T47D (cell line): ENCODE measurements around the gene CPLX1.

Experiments used
- DNase-seq, 2 experiments: peaks; one replicate each; pipeline versions ENCODE4 v3.0.0 to v3.0.0-alpha.2; 2011 to 2012; ENCODE audit warnings: low read depth in 1 of 2, low spot score in 1 of 2
- JUND ChIP-seq: IDR thresholded peaks from 2 replicates; pipeline ENCODE4 v1.6.1; 2012; ENCODE audit warnings: low read depth
- in situ Hi-C: cut with HindIII; loops from 2 replicates; pipeline ENCODE4 v1.10.0; 2016; ENCODE audit warnings: low sequenced_read_pairs, low pct_unique_long_range_greater_than_20kb

The CPLX1 gene

DNA sequence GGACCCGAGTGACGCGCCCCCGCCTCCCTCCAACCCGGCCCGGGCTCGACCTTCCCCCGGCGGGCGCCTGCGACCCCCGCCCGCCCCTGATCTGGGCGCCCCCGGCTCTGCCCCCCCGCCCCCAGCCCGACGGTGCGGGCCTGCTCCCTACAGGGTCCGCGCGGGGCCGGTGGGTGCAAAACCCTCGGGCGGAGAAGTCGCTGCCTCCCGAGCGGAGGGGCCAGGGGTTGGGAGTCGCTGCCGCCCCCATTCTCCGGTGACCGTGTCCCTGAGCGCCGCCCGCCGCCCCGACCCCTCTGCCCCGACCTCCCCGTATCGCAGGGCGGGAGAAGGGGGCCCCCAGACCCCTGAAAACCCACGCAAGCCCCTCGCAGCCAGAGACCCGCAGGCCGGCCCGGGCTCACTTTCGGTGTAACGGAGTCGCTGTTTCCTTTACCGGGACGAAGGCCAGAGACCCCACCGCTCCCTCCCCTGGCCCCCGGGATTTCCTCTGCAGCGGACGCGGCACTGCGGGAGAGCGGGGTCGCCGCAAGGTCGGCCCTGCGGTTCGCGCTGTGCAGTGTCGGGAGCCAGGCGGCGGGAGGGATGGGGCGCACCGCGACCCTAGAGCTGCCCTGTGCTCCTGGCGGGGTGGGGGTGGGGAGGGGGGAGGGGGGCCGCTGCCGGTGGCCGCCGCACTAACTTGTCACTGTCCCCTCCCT lies 729 bp upstream of the CPLX1 start:
- no peak for TF ChIP-seq JUND
- DNase-seq: no peak
- in situ Hi-C loops: no loop called here

DNA sequence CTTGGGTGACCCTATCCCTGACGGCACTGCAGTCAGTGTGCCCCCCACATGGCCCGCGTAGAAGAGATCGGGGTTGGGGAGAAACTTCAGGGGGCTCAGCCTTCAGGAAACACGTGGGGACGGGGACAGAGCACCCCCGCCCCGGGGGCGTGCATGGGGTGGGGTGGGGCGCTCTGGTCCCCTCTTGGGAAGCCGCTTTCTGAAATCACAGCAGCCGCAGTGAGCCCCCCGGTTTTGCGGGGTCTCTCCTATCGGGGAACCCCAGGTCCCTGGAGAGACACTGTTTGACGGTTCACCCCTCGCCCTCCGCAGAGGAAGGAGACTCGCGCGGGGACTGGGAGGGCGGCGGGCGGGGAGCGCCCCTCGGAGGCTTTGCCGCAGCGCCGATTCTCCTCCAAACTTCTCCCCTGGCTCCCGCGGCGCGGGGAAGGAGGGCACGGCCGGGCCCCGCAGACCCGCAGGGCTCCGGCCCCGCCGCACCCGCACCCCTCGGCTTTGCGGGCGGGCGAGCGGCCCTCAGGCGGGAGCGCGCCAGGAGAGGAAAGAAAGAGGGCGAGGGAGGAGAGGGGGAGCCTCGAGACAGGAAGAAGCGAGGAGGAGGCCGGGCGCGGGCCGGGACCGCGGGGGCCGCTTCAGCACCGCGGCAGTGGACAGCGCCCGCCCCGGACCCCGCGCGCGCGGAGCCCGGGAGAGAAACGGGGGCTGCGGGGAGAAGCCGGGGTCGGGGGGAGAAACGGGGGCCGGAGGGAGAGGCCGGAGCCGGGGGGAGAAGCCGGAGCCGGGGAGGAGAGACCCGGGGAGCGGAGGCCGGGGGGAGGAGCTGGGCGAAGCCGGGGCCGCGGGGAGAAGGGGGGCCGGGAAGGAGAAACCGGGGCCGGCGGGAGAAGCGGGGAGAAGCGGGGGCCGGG lies 612 bp downstream of the CPLX1 start:
- in situ Hi-C loops: no loop called here
- DNase-seq: peak; percentile 49 to 69
- TF ChIP-seq JUND: no peak

GRCh38 chr4:824461-825062 lies 1.4 kb downstream of the CPLX1 start:
- in situ Hi-C loops: no loop called here
- no peak for TF ChIP-seq JUND
- DNase-seq: no peak

GRCh38 chr4:823761-824460 lies 2.0 kb downstream of the CPLX1 start:
- no peak for DNase-seq
- in situ Hi-C loops: no loop called here
- no peak for TF ChIP-seq JUND

DNA sequence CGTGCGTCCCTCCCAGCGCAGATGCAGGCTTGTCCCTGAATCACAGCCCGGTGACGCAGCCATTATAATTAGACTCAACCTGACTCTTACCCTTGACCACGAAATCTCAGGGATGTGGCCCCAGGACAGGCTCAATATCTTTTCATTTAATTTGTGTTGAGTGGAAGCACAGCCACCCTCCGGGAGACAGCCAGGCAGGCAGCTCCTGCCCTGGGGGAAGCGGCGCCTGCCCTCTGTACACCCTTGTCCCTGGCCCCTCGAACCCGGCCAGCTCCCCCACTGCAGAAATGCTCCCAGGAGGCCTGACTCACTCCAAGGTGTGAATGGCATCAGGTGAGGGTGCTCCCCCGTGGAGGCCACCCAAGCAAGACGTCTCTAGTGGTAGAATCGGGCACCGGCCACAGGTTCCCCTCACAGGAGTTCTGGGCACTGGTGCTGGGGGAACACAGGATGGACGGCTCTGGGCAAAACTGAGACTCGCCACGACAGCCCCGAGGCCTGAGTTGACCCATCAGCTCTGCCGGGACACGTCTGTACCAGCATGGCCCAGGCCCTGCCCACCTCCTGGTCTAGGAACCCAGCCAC lies 2.7 kb downstream of the CPLX1 start:
- DNase-seq: no peak
- in situ Hi-C loops: no loop called here
- TF ChIP-seq JUND: no peak

GRCh38 chr4:822361-823175 lies 3.4 kb downstream of the CPLX1 start:
- TF ChIP-seq JUND: no peak
- in situ Hi-C loops: no loop called here
- no peak for DNase-seq

- no peak for TF ChIP-seq JUND
- in situ Hi-C loops: no loop called here
- no peak for DNase-seq
These were observed 4.3 kb downstream of the CPLX1 start for GRCh38 chr4:821631-822030.

GRCh38 chr4:821181-821591 lies 4.7 kb downstream of the CPLX1 start:
- no peak for TF ChIP-seq JUND
- in situ Hi-C loops: no loop called here
- no peak for DNase-seq

GRCh38 chr4:820230-821172 lies 5.4 kb downstream of the CPLX1 start:
- no peak for TF ChIP-seq JUND
- no peak for DNase-seq
- in situ Hi-C loops: no loop called here

DNA sequence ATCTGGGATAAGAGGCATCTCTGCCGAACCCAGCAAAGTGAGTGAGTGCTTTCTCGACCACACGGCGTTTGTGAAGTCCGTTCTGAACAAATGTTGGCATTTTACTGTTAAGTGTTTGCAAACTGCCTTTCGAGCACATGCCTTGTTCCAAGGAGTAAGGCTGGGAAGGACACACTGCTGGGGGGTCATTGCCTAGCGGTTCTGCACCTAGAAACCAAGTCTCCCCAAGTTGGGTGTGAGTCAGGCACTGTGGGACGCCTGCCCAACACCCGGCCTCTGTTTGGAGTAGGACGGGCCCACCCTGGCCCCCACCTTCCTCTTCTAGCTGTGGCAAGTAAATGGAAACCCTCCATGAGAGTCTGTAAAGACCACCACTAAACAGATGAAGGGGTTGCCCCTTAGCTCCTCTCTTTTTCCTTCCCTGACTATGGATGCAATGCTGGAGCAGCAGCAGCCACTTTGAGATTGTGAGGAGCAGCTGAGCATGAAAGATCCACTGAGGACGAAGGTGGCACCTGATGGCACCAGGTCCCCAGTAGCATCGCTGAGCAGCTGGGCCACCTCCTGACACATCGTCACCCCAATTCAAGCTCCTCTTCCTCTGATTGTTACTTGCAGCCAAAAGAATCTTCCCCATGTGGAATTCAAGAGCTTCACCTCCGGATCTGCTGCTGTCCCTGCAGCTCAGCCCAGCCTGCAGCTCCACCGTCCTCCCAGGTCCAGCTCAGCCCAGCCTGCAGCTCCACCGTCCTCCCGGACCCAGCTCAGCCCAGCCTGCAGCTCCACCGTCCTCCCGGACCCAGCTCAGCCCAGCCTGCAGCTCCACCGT lies 6.3 kb downstream of the CPLX1 start:
- TF ChIP-seq JUND: no peak
- in situ Hi-C loops: no loop called here
- DNase-seq: no peak
